ENCODE measurements around the gene MARVELD1.

MARVELD1 gene

DNA sequence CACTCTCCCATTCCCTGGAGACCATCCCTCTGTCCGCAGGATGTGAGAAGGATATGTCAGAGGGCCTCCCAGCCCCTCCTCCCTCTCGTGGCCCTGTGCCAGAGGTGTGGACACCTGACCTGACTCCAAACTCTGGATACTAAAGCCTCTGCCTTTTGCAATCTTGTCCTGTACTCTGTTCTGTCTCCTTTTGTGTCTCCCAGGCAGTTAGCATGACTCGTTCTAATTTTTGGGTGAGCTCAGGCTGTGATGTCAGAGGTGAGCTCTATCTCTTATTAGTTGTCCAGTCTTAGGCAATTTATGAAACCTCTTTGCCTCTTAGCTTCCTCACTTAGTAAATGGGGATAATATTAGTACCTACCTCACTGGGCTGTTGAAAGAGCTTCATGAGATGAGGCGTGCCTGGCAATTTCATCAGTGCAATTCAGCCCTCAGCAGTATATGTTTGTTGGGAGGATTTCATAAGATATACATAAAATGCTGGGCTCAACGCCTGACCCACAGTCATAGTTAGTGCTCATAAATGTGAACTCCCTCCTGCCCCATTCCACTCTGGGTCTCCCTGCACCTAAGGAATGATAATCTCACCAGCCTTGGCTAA is 10.9 kb downstream of the MARVELD1 start:
- no peak for DNase-seq

DNA sequence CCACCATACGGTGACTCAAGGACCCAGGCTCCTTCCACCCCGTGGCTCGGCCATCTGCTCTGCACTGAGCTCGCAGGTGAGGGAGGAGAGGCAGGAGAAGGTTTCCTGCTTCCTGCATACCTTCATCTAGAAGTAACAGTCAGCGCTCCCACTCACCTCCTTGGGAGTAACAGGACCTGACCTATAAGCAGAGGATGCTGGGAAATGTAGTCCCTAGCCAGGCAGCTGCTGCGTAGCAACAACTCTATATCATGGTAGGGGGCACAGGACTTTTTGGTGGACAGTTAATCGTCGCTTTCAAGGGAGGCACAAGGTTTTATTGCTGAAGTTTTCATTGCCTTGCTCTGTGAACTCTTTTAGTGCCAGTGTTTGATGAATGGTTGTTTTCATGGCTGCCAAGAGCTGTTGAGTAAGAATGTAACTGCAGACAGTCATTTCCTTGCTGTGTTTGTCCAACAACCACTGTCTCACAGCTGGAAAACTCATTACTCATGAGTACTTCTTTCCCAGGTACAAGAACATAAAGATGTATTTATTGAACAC is 13.2 kb downstream of the MARVELD1 start:
- DNase-seq, result no peak

- DNase-seq, result no peak
Measured at GRCh38 chr10:97729014-97729413, 15.5 kb downstream of the MARVELD1 start.

- peak; percentile 29 for DNase-seq
Measured at GRCh38 chr10:97731346-97732051, 18.0 kb downstream of the MARVELD1 start.

- no peak for DNase-seq
Measured at GRCh38 chr10:97732052-97732359, 18.5 kb downstream of the MARVELD1 start.

DNA sequence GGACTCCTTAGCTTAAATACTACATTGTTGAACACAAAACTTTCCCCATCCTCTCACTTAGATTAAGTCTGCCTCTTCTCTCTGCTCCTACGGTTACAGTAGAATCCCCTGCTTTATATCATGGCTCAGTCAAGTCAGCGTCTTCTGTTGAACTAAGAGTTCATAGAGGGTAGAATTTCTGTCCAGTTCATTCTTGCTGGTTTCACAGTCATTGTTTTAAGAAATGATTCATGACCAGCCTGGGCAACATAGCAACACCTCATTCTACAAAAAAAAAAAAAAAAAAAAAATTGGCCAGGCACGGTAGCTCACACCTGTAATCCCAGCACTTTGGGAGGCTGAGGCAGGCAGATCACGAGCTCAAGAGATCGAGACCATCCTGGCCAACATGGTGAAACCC is 19.7 kb downstream of the MARVELD1 start:
- DNase-seq, result no peak

DNA sequence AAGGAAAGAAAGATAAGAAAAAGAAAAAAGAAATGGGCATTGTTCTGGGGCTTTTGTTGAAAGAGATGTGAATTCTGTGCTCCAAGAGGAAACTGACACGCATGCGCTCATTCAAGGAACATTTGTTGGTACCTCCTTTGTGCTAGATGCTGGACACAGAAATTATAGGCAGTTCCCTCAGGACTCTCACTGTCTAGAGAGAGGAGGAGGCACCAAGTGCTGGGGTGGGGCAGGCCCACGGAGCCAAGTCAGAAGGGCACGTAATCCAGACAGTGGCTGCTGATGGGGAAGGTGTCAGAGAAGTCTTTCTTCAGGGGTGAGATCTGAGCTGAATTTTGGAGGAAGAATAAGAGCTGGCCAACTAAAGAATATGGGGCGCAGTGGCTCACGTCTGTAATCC is 20.5 kb downstream of the MARVELD1 start:
- no peak for DNase-seq

GRCh38 chr10:97736403-97736901 is 22.9 kb downstream of the MARVELD1 start:
- no peak for DNase-seq

- peak; percentile 62 for DNase-seq
Measured at GRCh38 chr10:97736902-97737769, 23.6 kb downstream of the MARVELD1 start, which contains the start of gene ZFYVE27. Gene ZFYVE27, plus strand, starts transcription at chr10:97737128. Its CDS starts 1,350 bp downstream, at chr10:97738478.

- DNase-seq, result no peak
Measured at GRCh38 chr10:97737770-97738265, 24.3 kb downstream of the MARVELD1 start.

DNA sequence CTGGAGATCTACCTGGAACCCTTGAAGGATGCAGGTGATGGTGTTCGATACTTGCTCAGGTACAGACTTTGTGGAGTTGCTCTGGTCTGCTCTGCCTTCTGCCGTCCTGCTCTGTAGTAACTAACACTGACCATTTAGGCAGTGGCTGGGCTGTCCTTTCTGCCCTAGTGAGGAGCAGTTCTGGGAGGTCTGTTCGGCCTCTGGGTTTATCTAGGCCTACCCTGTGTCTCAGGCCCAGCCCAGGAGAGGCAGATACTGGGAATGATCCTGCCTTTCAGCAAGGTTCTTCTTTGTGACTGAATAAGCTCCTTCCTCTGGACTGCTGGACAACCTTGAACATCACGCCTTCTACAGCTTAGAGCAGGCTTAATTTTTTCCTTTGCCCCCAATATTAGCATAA is 25.1 kb downstream of the MARVELD1 start:
- no peak for DNase-seq

DNA sequence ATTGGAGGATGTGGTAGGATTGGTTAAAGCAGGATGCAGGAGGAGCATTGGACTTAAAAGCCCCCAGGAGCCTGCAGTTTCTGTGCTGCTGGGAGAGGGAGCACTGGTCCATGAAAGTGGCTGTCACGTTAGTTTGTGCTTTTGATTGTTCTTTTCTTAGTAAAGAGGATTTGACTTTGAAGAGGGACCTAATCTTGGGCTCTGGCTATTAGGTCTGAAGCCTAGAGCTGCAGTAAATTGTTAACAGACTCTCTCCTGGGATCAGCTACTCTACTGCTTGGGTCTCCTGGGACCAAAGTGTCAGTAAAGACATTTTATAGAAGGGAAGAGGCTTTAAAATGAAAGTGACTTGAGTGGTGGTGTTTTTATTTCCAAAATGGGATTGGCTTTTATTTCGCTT is 27.1 kb downstream of the MARVELD1 start:
- no peak for DNase-seq

DNA sequence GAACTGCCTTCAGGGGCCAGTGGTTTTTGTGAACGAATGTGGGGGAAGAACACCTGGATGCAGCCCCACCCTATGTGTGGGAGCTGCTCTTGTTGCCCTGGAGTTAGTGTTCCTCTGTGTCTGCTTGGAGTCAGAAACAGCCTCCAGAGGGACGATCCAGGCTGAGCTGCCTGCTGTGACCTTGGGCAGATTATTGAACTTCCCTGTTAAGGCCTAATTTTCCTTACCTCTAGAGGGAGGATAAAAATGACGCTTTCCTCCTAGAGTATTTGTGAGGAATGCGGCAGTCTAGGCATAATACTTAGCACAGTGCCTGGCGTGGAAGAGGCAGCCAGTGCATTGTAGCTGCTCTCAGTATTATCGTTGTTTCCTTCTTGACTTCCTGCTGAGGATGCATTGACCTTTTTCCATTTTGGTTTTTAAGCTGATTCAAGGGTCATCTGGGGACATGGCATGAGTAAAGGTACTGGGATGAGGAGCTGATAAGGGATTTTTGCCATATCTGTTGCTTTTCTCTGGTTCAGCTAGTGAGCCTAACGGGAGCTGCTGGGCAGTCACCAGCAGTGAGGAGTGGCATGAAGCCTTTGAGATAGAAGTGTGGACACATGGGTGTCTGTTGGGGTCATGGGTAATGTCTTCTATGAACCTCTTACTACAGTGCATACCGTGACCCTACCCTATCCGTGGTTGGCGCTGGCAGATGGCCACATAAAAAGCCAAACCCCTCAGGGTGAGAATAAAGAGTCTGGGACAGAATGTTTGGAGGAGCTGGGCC is 29.8 kb downstream of the MARVELD1 start:
- DNase-seq, result no peak

DNA sequence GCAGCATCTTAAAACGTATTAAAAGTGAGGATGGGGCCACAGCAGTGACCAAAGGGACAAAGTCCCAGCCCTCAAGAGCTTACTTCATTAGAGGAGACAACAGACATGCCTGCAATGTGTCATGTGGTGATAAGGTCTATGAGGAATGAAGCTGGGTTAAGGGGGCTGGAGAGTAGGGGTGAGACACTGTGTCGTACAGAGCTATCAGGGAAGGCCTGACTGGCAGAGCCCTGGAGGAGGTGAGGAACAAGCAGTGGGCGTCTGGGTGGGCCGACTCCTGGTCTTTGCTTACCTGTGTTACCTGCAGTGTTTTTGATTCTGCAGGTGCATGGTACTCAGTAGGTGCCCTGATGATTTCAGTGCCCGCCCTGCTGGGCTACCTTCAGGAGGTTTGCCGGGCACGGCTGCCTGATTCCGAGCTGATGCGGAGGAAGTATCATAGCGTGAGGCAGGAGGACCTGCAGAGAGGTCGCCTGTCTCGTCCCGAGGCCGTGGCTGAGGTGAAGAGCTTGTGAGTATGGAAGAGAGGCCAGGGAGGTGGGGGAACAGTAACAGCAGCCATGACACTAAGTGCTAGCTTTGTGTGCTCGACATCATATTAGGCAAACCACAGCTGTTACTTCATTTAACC is 31.0 kb downstream of the MARVELD1 start:
- no peak for DNase-seq

DNA sequence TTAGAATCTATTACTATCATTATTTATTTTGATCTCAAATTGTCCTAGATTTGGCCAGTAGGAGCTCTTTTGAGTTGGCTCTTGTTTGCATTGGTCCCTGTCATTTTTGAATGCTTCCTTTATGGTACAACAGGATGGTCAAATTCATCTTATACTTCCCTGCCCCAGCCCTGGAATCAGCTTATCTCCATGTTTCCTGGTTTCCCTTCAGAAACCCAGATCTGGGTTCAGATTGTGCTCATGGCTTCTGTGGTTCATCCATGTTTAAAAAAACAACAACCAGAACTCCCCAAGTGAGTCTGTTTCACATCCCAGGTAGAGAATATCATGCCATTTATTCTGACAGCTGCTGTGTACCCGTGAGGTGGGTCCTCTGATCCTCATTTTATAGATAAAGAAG is 34.0 kb downstream of the MARVELD1 start:
- no peak for DNase-seq

GRCh38 chr10:97748116-97748515 is 34.6 kb downstream of the MARVELD1 start:
- DNase-seq, result no peak

GRCh38 chr10:97752956-97753355 is 39.4 kb downstream of the MARVELD1 start:
- no peak for DNase-seq

DNA sequence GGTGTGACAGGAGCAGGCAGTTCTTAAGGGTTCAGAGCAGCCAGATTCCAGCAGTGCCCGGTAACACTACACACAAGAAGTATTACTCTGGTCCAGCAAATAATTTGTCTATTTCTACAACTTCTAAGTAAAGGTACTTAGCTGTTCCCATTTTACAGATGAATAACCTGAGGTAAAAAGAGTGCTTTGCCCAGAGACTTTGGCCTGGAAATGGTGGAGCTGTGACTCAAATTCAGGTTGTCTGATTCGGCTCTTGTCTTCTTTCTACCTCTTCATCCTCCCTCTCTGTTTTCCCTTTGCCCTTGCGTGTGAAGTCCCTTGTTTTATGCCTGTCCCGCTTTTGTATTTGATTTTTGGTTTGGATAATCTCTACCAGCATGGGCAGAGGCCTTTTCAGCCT is 41.2 kb downstream of the MARVELD1 start:
- no peak for DNase-seq

DNA sequence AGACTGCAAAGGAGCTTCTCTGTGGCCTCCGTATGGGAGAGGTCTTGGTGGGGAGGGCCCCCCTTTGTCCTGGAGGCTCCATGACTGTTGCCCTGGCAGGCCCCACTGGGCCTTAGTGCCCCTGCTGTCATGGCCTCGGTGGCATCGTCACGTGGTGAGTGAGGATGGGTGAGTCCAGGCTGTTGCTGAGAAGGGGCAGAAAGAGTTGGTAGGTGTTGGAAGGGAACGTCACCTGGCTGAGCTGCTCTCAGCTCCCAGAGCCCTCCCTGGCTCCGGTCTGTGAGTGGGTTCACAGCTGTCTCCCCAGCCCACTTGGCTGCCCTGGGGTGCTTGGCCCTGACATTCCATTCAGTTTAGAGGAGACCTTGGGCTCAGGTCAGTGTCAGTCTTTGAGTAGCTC is 42.2 kb downstream of the MARVELD1 start:
- no peak for DNase-seq

DNA sequence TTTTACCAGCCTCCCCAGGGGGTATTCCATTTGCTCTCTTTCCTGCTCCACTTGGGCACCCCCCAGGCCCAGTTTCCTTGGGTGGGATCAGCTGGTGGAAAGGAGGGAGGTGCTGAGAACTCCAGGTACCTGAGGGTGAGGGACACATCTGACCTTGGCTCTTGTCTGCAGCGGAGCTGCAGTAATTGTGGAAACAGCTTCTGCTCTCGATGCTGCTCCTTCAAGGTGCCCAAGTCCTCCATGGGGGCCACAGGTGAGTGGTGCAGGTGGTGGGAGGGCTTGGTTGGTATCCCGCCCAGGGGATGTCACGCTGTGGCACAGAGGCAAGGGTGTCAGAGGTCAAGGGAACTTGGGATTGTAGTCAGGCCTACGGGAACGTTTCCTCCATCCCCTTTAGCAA is 43.9 kb downstream of the MARVELD1 start:
- no peak for DNase-seq

DNA sequence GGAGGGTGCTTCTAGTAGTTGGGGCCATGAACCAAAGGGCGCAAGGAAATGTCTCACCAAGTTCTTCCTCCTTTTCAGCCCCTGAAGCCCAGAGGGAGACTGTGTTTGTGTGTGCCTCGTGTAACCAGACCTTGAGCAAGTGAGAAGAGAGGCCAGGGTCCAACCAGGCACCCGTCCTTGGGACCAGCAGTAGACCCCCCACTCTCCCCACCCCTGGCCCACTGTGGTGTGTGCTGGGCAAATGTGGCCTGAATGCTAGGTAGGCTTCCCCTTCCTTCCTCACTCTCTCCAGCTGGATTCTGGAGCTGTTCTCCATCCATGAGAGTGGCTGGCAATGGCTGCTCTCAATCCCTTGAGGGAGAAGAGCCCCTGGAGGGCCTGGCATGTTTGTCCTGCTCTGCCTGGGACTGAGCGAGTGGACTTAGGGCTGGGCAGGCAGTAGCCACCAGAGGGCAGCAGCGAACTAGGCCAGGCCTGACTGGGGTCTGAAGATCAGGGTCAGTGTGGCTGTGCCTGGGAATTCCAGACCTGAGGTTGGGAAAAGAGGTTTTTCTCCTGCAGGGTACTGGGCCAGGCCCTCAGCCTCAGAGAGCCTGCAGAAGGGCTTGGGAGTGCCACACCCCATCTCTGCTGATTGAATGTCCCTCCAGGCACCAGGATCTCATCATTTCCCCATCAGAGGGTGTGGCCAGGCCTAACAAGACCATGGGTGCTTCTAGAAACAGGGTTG is 45.8 kb downstream of the MARVELD1 start:
- no peak for DNase-seq
